Smooth muscle cell (in vitro differentiated cells): Measurements from ENCODE around the gene SUSD3. TPM values are rescaled to one million over a fixed set of nuclear protein-coding genes. Genes with fewer than 3 reads are reported as not detected.

ENCODE experiments used
- DNase-seq: peaks from one replicate; lab custom pipeline; 2025; ENCODE audit not compliant: unreplicated experiment; lab: John Stamatoyannopoulos, UW
- H2AFZ ChIP-seq: fragments of 200-600 bp; sonication (generic); 2 replicates; pipeline ENCODE4 v1.6.0; 2016; ENCODE audit warnings: antibody characterized with exemption, low read depth, mild to moderate bottlenecking
- H3F3A ChIP-seq: fragments of 200-600 bp; sonication (generic); 2 replicates; pipeline ENCODE4 v1.6.0; 2017; ENCODE audit warnings: antibody characterized with exemption, low read depth
- H3K27ac ChIP-seq: fragments of 200-600 bp; sonication (generic); 2 replicates; pipeline ENCODE4 v1.5.1; 2016; ENCODE audit warnings: low read depth, mild to moderate bottlenecking
- H3K27me3 ChIP-seq: fragments of 200-600 bp; sonication (generic); 2 replicates; pipeline ENCODE4 v1.6.1; 2016; ENCODE audit warnings: low read depth, mild to moderate bottlenecking
- H3K36me3 ChIP-seq: fragments of 200-600 bp; sonication (generic); 2 replicates; pipeline ENCODE4 v1.5.1; 2016; ENCODE audit warnings: low read depth
- H3K4me1 ChIP-seq: fragments of 200-600 bp; sonication (generic); 2 replicates; pipeline ENCODE4 v1.5.1; 2016; ENCODE audit warnings: low read depth
- H3K4me2 ChIP-seq: fragments of 200-600 bp; sonication (generic); 2 replicates; pipeline ENCODE4 v1.6.0; 2016; ENCODE audit warnings: mild to moderate bottlenecking
- H3K4me3 ChIP-seq: fragments of 200-600 bp; sonication (generic); 2 replicates; pipeline ENCODE4 v1.5.1; 2016; ENCODE audit warnings: mild to moderate bottlenecking
- H3K79me2 ChIP-seq: fragments of 200-600 bp; sonication (generic); 2 replicates; pipeline ENCODE4 v1.6.0; 2016; ENCODE audit warnings: low read depth, mild to moderate bottlenecking
- H3K9ac ChIP-seq: fragments of 200-600 bp; sonication (generic); 2 replicates; pipeline ENCODE4 v1.6.0; 2016; ENCODE audit warnings: low read depth
- H3K9me3 ChIP-seq: fragments of 200-600 bp; sonication (generic); replicated peaks from 2 replicates; pipeline ENCODE4 v1.5.1; 2016; ENCODE audit warnings: low read depth
- H4K20me1 ChIP-seq: fragments of 200-600 bp; sonication (generic); 2 replicates; pipeline ENCODE4 v1.6.0; 2016; ENCODE audit warnings: low read depth
- CTCF ChIP-seq: fragments of 200-600 bp; sonication (generic); IDR thresholded peaks from 2 replicates; pipeline ENCODE4 v1.5.1; 2017; ENCODE audit warnings: borderline replicate concordance, mild to moderate bottlenecking, antibody characterized with exemption; ENCODE audit not compliant: insufficient read depth, poor library complexity, severe bottlenecking
- WGBS: methylation state at CpG from one replicate; pipeline ENCODE4 v1.1.7; 2016; ENCODE audit warnings: low lambda C conversion rate; 5-methylcytosine and 5-hydroxymethylcytosine counted together
- polyA plus RNA-seq: library from polyadenylated mRNA; unstranded; fragments of >200 nt; fragmentation: Nextera tagmentation; extraction: Ambion mirVana; gene quantifications from 2 replicates; pipeline ENCODE4 v1.2.1, GENCODE V29; 2016
- total RNA-seq: library from RNA; depleted of rRNA; stranded (reverse); fragments of >200 nt; gene quantifications from 2 replicates; pipeline ENCODE4 v1.2.3, GENCODE V29; 2014

The SUSD3 gene
- total and polyA plus RNA-seq, 2 experiments from 2014 or later = 0.34 TPM; not detected in 1

GRCh38 chr9:93114169-93114983 lies 55.9 kb downstream of the SUSD3 start:
- no peak for DNase-seq

DNA sequence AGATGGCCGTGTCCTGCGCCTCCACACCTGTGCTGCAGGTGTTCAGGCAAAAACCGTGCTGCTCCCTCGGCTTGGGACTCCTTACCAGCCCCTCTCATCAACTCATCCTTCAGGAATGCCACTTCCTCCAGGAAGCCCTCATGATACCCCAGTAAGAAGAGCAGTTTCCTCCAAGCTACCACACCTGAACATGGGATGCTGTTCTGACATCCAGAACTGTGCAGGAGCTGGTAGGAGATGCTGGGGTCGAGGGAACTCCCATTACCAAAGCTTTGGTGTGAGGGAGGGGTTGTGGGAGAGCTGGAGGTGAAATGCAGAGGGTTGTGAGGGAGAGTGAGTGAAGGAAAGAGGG lies 56.5 kb downstream of the SUSD3 start:
- no peaks in the 10 kb centered on the region for H3F3A ChIP-seq

More at GRCh38 chr9:93114169-93114983, 55.9 kb downstream of the SUSD3 start:
- no peak overlapping the region for H3K4me3 ChIP-seq
- no peak overlapping the region for H3K4me2 ChIP-seq
- no peaks in the 10 kb centered on the region for H3K27me3 ChIP-seq
- no peaks in the 10 kb centered on the region for H3K9me3 ChIP-seq
- no peak for TF ChIP-seq CTCF
- 84% methylated on average over 10 of the region's 17 CpGs for WGBS
- no peak overlapping the region for H2AFZ ChIP-seq
- H4K20me1 ChIP-seq = peaks cover 25% of the 10 kb centered on the region
- no peaks in the 10 kb centered on the region for H3K79me2 ChIP-seq
- H3K36me3 ChIP-seq = no peaks in the 10 kb centered on the region
- H3K27ac ChIP-seq = no peak overlapping the region
- no peaks in the 10 kb centered on the region for H3F3A ChIP-seq
- H3K9ac ChIP-seq = no peak overlapping the region
- H3K4me1 ChIP-seq = no peaks in the 10 kb centered on the region

DNA sequence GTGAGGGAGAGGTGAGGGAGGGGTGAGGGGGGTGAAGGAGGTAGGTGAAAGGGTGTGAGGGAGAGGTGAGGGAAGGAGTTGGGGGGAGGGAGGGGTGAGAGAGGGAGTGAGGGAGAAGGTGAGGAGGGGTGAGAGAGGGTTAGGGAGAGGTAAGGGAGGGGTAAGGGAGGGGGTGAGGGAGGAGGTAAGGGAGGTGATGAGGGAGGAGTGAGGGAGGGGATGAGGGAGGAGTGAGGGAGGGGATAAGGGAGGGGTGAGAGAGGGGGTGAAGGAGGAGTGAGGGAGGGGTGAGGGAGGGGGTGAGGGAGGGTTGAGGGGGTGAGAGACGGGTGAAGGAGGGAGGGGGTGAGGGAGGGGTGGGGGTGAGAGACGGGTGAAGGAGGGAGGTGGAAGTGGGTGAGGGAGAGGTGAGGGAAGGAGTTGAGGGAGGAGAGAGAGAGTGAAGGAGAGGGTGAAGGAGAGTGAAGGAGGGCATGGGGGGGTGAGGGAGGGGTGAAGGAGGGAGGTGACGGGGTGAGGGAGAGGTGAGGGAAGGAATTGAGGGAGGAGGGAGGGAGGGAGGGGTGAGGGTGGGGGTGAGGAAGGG lies 57.1 kb downstream of the SUSD3 start:
- TF ChIP-seq CTCF = no peak
- no CpG with 5 or more reads among the region's 3 CpGs for WGBS
- H3K27me3 ChIP-seq = no peaks in the 10 kb centered on the region
- H3K4me3 ChIP-seq = no peak overlapping the region
- no peaks in the 10 kb centered on the region for H3F3A ChIP-seq
- no peak overlapping the region for H2AFZ ChIP-seq
- H3K79me2 ChIP-seq = no peaks in the 10 kb centered on the region
- H3K36me3 ChIP-seq = no peaks in the 10 kb centered on the region
- H3K4me1 ChIP-seq = no peaks in the 10 kb centered on the region
- H3K9ac ChIP-seq = no peak overlapping the region
- peaks cover 14% of the 10 kb centered on the region for H4K20me1 ChIP-seq
- no peak overlapping the region for H3K27ac ChIP-seq
- no peak for DNase-seq
- no peaks in the 10 kb centered on the region for H3K9me3 ChIP-seq
- H3K4me2 ChIP-seq = no peak overlapping the region

More for the DNA sequence above, 56.5 kb downstream of the SUSD3 start:
- Histone ChIP-seq H3K9ac (no peak overlapping the region), H4K20me1 (peaks cover 20% of the 10 kb centered on the region), H3K4me1 (no peaks in the 10 kb centered on the region), H3K4me3 (no peak overlapping the region), H3K9me3 (no peaks in the 10 kb centered on the region), H2AFZ (no peak overlapping the region), H3K79me2 (no peaks in the 10 kb centered on the region), H3K4me2 (no peak overlapping the region), H3K36me3 (no peaks in the 10 kb centered on the region), H3K27ac (no peak overlapping the region), H3K27me3 (no peaks in the 10 kb centered on the region)
- 89% methylated on average over 5 of the region's 5 CpGs for WGBS
- TF ChIP-seq CTCF = no peak
- no peak for DNase-seq
